Astrocyte (in vitro differentiated cells and primary cell): ENCODE results near the gene DROSHA. TPM values are rescaled to one million over a fixed set of nuclear protein-coding genes. Genes with fewer than 3 reads are reported as not detected.

Experiments
- DNase-seq: peaks from one replicate; pipeline ENCODE4 v3.0.0-alpha.2; 2010; ENCODE audit warnings: low read depth
- FAIRE-seq: peaks from 2 replicates; lab custom pipeline; 2011; peaks lifted over from hg19 to GRCh38; lab: Jason Lieb, UNC
- H2AFZ ChIP-seq: 2 replicates; pipeline ENCODE4 v1.6.0; 2012; ENCODE audit warnings: low read depth, low read length, inconsistent platforms
- H3K27ac ChIP-seq: 2 replicates; pipeline ENCODE4 v1.5.1; 2011; ENCODE audit warnings: low read depth, low read length, inconsistent platforms
- H3K27me3 ChIP-seq: 2 replicates; pipeline ENCODE4 v1.6.0; 2011; ENCODE audit warnings: low read length, inconsistent platforms; ENCODE audit not compliant: insufficient read depth
- H3K36me3 ChIP-seq: 2 replicates; pipeline ENCODE4 v1.5.1; 2011; ENCODE audit warnings: low read length, inconsistent platforms; ENCODE audit not compliant: insufficient read depth
- H3K4me1 ChIP-seq: 2 replicates; pipeline ENCODE4 v1.5.1; 2011; ENCODE audit warnings: low read length, inconsistent platforms; ENCODE audit not compliant: insufficient read depth
- H3K4me2 ChIP-seq: 2 replicates; pipeline ENCODE4 v1.6.0; 2012; ENCODE audit warnings: low read length, inconsistent platforms
- H3K4me3 ChIP-seq: 2 replicates; pipeline ENCODE4 v1.5.1; 2011; ENCODE audit warnings: low read depth, mild to moderate bottlenecking, low read length, inconsistent platforms; ENCODE audit not compliant: insufficient read depth
- H3K79me2 ChIP-seq: 2 replicates; pipeline ENCODE4 v1.6.0; 2012; ENCODE audit warnings: mild to moderate bottlenecking, low read length, inconsistent platforms; ENCODE audit not compliant: insufficient read depth
- H3K9ac ChIP-seq: 2 replicates; pipeline ENCODE4 v1.6.0; 2012; ENCODE audit warnings: mild to moderate bottlenecking, low read length, inconsistent platforms
- H3K9me3 ChIP-seq: 2 replicates; pipeline ENCODE4 v1.5.1; 2012; ENCODE audit warnings: low read depth, mild to moderate bottlenecking, low read length, inconsistent platforms; ENCODE audit not compliant: insufficient read depth
- H4K20me1 ChIP-seq: 2 replicates; pipeline ENCODE4 v1.6.0; 2012; ENCODE audit warnings: low read length, inconsistent platforms; ENCODE audit not compliant: insufficient read depth
- H3K27ac Mint-ChIP-seq: one replicate; pipeline ENCODE4 v1.8.0; 2021; ENCODE audit warnings: mild to moderate bottlenecking, mixed read lengths; ENCODE audit not compliant: unreplicated experiment
- H3K27me3 Mint-ChIP-seq: one replicate; pipeline ENCODE4 v1.8.0; 2021; ENCODE audit warnings: low read depth, mixed read lengths; ENCODE audit not compliant: unreplicated experiment
- H3K36me3 Mint-ChIP-seq: one replicate; pipeline ENCODE4 v1.8.0; 2021; ENCODE audit warnings: low read depth, mixed read lengths; ENCODE audit not compliant: unreplicated experiment
- H3K4me1 Mint-ChIP-seq: one replicate; pipeline ENCODE4 v1.8.0; 2021; ENCODE audit warnings: low read depth, mixed read lengths; ENCODE audit not compliant: unreplicated experiment
- H3K4me3 Mint-ChIP-seq: one replicate; pipeline ENCODE4 v1.8.0; 2021; ENCODE audit warnings: mild to moderate bottlenecking, moderate library complexity, mixed read lengths; ENCODE audit not compliant: unreplicated experiment
- H3K9me3 Mint-ChIP-seq: one replicate; pipeline ENCODE4 v1.8.0; 2021; ENCODE audit warnings: mild to moderate bottlenecking, mixed read lengths; ENCODE audit not compliant: unreplicated experiment
- CTCF ChIP-seq: IDR thresholded peaks from 2 replicates; pipeline ENCODE4 v1.5.1; 2011; ENCODE audit warnings: low read depth, mild to moderate bottlenecking, inconsistent platforms, low read length, moderate library complexity; ENCODE audit not compliant: insufficient read depth
- EZH2 ChIP-seq: IDR thresholded peaks from 2 replicates; pipeline ENCODE4 v1.6.1; 2012; ENCODE audit warnings: mild to moderate bottlenecking, low read length, inconsistent platforms; ENCODE audit not compliant: insufficient read depth
- total RNA-seq: library from RNA; stranded (reverse); gene quantifications from 2 replicates; pipeline ENCODE4 v1.2.1, GENCODE V29; 2021

The DROSHA gene
- total RNA-seq, 1 donor from 2014 or later: 50.6 TPM

DNA sequence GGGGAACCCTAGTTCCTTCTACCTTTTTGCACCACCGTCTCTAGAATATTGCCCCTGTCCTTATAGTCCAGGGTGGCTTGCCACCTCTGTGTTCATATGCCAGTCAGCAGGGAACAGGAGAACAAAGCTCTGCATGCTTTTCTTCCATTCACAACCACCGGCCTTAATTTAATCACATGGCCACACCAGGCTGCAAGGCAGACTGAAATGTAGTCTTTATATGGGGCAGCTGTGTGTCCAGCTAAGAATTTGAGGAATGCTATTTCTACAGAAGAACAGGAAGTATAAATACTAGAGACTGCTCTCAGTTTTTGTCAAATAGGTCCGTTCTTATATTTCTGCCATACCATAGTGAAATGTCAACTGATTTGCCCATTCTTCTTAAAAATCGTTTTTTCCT lies 6.0 kb upstream of the DROSHA start:
- Histone ChIP-seq H3K9me3 (no peaks in the 10 kb centered on the region), H3K9ac (no peak overlapping the region), H3K4me1 (peaks cover 16% of the 10 kb centered on the region), H3K79me2 (peaks cover 35% of the 10 kb centered on the region), H3K27ac (peak overlapping the region; percentile 17), H4K20me1 (peaks cover 4% of the 10 kb centered on the region), H3K4me3 (no peak overlapping the region), H3K36me3 (peaks cover 46% of the 10 kb centered on the region), H3K27me3 (no peaks in the 10 kb centered on the region), H3K4me2 (peak overlapping the region; percentile 11), H2AFZ (no peak overlapping the region)
- H3K4me3 Mint-ChIP-seq: no peak overlapping the region
- H3K27ac Mint-ChIP-seq: peak overlapping the region; percentile 81
- peaks cover 15% of the 10 kb centered on the region for H3K36me3 Mint-ChIP-seq
- FAIRE-seq (no peak), DNase-seq (no peak)
- no peaks in the 10 kb centered on the region for H3K27me3 Mint-ChIP-seq
- no peaks in the 10 kb centered on the region for H3K9me3 Mint-ChIP-seq
- peaks cover 25% of the 10 kb centered on the region for H3K4me1 Mint-ChIP-seq
- TF ChIP-seq CTCF: no peak
- no peak for TF ChIP-seq EZH2

DNA sequence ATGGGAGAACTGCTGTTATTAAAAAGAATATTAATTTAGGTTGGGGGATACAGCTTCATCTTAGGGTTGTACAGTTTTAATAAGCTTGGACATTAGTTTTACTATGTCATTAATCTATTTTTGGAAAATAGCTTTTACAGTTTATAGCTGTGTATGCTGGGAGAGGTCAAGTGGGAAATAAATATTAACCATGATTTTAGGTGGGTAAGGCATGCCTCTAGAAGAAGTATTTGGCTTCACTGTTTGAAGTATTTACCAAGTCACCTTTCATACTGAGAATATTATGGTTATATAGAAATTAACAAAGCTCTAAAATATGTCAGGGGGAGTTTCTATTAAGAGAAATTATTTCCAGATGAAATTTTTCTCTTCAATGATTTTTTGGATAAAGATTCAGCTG lies 5.5 kb upstream of the DROSHA start:
- no peaks in the 10 kb centered on the region for H3K9me3 Mint-ChIP-seq
- FAIRE-seq: no peak
- Histone ChIP-seq H3K79me2 (peaks cover 40% of the 10 kb centered on the region), H3K4me1 (peaks cover 16% of the 10 kb centered on the region), H3K4me3 (no peak overlapping the region), H3K4me2 (peak overlapping the region; percentile 11), H4K20me1 (peaks cover 4% of the 10 kb centered on the region), H3K9me3 (no peaks in the 10 kb centered on the region), H3K9ac (no peak overlapping the region), H2AFZ (no peak overlapping the region), H3K27ac (peak overlapping the region; percentile 17), H3K36me3 (peaks cover 43% of the 10 kb centered on the region), H3K27me3 (no peaks in the 10 kb centered on the region)
- DNase-seq: no peak
- TF ChIP-seq EZH2 (no peak), CTCF (no peak)
- peaks cover 25% of the 10 kb centered on the region for H3K4me1 Mint-ChIP-seq
- peaks cover 14% of the 10 kb centered on the region for H3K36me3 Mint-ChIP-seq
- peak overlapping the region; percentile 81 for H3K27ac Mint-ChIP-seq
- H3K4me3 Mint-ChIP-seq: no peak overlapping the region
- no peaks in the 10 kb centered on the region for H3K27me3 Mint-ChIP-seq

GRCh38 chr5:31536873-31537272 lies 5.0 kb upstream of the DROSHA start:
- FAIRE-seq (no peak), DNase-seq (no peak)
- Histone ChIP-seq H3K9me3 (no peaks in the 10 kb centered on the region), H3K9ac (no peak overlapping the region), H3K4me1 (peaks cover 16% of the 10 kb centered on the region), H2AFZ (no peak overlapping the region), H3K4me2 (no peak overlapping the region), H3K36me3 (peaks cover 42% of the 10 kb centered on the region), H3K79me2 (peaks cover 42% of the 10 kb centered on the region), H3K4me3 (no peak overlapping the region), H4K20me1 (peaks cover 4% of the 10 kb centered on the region), H3K27me3 (no peaks in the 10 kb centered on the region), H3K27ac (no peak overlapping the region)
- peaks cover 13% of the 10 kb centered on the region for H3K36me3 Mint-ChIP-seq
- H3K27ac Mint-ChIP-seq: peak overlapping the region; percentile 81
- TF ChIP-seq EZH2 (no peak), CTCF (no peak)
- H3K4me3 Mint-ChIP-seq: no peak overlapping the region
- no peaks in the 10 kb centered on the region for H3K27me3 Mint-ChIP-seq
- no peaks in the 10 kb centered on the region for H3K9me3 Mint-ChIP-seq
- H3K4me1 Mint-ChIP-seq: peaks cover 25% of the 10 kb centered on the region
